HepG2 (cell line): Measurements from ENCODE around the gene CRMP1.

Source experiments
- HNRNPLL ChIP-seq: fragments of 200-400 bp; formaldehyde crosslinking; IDR thresholded peaks from 2 replicates; pipeline ENCODE4 v1.6.1; 2017; ENCODE audit warnings: mild to moderate bottlenecking, low read depth, low read length; ENCODE audit not compliant: poor library complexity, severe bottlenecking
- TFAP4 ChIP-seq: sonication (generic); IDR thresholded peaks from 2 replicates; pipeline ENCODE4 v1.6.1; 2016; ENCODE audit warnings: low read depth, borderline replicate concordance
- ZNF138 ChIP-seq: sonication (generic); formaldehyde crosslinking; IDR thresholded peaks from 2 replicates; pipeline ENCODE4 v1.5.0; 2020; ENCODE audit warnings: mild to moderate bottlenecking, low read depth, missing genetic modification reagents

GRCh38 chr4:5795580-5795979, 97.3 kb downstream of the CRMP1 start:
- no peak for TF ChIP-seq TFAP4
- TF ChIP-seq ZNF138 (CRISPR knock-in tag), result no peak
- no peak for TF ChIP-seq HNRNPLL
